NAMALWA (cell line): Measurements from ENCODE around the gene TMEM143.
"Not testable (repeated sequence)": the region's sequence is repeated elsewhere in the genome, so short reads cannot be mapped to it uniquely, and the experiment has no call there.

Experiments used
- DNase-seq: peaks from one replicate; pipeline ENCODE4 v3.0.0-alpha.2; 2015; ENCODE audit warnings: low spot score

TMEM143 gene

DNA sequence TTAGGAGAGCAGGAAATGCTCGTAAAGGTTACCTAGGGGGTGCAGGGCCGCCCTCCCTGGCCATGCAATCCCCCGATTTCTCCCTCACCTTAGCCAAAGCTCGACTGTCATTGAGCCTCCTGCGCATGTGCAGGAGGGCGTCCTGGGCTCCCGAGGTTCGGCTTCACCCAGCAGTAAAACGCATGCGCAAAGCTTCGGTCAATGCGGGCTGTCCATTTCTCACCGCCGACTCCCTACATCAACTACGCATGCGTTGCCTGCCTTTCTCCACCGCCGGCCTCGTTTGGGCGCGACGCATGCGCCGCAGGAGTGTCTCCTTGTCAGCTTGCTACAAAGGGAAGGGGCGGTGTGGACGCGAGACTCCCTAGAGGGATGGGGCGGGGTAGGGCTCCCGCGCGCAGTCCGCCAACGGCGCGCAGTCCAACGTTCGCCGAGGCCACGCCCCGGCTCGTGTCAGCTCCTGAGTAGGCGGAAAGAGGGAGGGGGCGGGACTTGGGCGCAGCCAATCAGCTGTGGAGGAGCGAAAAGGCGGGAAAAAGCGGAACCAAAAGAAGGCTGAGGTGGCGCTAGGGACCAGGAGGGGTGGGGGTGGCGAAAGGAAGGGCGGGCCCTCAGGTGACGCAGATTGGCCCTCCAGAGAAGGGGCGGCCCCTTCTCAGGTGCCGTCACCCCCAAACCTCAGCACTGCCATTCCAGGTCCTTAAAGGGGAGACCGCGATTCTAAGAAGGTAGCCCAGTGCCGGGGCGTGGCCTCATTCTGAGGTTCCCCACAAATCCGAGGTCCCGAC lies at the start of gene TMEM143, which contains the start of gene SYNGR4:
TMEM143 (minus strand) TSS at position 131 of the 788 bp plus-strand sequence; CDS start at position 111, 20 bp downstream.
SYNGR4 (plus strand) TSS at position 558 of the 788 bp plus-strand sequence. CDS start 1,476 bp downstream, outside the sequence.
- DNase-seq = peak; percentile 100

DNA sequence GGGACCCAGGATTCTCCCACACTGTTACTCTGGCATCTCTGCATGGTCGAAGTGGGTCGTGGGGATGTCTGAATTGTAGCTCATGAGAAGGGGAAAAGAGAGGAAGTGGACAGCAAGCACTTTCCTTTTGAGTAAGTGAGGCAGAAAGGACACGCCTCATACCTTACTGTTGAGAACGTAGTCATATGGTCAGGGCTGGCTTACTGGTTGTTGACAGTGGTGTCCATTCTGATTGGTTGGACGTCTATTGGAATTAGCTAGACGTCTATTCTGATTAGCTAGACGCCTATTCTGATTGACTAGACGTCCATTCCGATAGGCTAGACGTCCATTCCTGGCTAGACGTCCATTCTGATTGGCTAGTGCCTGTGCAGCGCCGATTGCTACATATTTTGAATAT lies 42.1 kb upstream of the TMEM143 start:
- no peak for DNase-seq

DNA sequence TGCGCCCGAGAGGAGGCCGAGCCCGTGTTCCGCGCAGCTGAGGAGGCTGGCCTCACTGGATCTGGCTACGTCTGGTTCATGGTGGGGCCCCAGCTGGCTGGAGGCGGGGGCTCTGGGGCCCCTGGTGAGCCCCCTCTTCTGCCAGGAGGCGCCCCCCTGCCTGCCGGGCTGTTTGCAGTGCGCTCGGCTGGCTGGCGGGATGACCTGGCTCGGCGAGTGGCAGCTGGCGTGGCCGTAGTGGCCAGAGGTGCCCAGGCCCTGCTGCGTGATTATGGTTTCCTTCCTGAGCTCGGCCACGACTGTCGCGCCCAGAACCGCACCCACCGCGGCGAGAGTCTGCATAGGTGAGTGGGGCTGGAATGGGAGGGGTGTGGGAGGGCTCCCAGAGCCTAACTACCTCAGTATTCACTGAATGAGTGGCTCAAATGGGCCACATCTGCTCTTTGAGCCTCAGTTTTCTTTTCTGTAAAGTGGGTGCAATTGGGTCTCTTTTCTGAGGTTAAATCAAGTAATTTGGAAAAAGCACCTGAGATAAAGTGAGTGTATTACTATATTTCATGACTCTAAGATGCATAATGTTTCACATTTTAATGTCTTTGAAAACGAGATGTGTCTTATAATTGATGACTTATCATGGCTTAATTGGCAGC lies 41.4 kb upstream of the TMEM143 start:
- DNase-seq = no peak

DNA sequence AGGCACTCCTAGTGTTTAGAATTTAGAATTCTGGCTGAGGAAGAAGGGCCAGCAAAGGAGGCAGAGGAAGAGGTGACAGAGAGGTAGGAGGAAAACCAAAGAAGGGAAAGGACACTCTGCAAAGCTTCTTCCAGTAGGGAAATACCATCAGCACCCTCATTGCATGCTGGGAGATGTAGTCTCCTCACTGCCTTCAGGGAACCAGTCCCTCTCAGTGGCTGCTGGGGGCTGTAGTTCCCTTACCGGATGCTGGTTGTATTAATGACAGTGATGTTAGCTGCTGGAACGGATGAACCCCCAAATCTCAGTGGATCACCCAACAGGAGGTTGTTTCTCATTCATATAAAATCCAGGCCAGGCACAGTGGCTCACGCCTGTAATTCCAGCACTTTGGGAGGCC lies 39.9 kb upstream of the TMEM143 start:
- peak; percentile 83 for DNase-seq

DNA sequence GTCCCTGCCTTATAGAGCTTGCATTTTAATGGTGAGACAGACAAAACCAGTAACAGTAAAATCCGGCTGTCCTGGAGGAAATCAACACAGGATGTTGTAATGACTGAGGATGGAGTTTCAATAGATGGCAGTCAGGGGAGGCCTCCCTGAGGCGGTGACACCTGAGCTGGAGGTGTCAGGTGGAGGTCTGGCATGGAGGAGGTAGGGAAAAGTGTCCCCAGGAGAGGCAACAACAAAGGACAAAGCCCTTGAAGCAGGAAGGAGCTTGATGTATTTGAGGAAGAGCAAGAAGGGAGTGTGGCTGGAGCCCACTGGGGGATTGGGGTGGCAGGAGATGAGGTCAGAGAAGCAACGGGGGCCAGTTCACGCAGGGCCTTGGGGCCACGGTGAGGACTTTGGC lies 37.5 kb upstream of the TMEM143 start:
- no peak for DNase-seq

DNA sequence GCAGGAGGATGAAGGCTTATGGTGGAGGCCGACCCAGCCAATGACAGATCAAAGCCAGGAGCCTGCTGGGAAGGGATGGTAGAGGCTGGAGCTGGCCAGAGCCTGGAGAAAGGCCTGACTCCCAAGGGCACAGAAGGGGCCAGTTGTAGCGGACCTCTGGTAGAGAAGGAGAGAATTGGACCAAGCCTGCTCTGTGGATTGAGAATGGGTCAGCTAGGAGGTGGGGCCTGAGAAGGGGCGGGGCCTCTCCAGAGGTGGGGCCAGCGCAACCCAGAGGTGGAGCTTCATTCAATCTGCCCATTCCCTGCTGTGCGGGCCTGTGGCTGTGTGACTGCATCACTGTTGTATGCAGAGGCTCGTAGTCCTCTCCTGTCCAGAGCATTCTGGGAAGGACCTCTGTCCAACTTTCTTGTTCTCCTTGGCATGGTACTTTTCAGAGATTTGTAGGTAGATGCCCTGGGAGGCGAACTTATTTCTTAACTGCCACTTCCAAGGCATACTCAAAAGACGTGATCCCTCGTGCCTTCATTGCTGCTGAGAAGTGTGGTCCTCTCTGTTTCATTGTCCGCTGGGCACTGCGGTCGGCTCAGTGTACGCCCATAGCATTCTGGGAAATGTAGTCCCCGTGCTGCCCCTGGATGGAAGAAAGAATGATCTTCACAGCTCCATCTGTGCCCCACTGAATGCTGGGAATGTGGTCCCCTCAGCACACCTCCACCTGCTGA lies 36.4 kb upstream of the TMEM143 start:
- DNase-seq = no peak

DNA sequence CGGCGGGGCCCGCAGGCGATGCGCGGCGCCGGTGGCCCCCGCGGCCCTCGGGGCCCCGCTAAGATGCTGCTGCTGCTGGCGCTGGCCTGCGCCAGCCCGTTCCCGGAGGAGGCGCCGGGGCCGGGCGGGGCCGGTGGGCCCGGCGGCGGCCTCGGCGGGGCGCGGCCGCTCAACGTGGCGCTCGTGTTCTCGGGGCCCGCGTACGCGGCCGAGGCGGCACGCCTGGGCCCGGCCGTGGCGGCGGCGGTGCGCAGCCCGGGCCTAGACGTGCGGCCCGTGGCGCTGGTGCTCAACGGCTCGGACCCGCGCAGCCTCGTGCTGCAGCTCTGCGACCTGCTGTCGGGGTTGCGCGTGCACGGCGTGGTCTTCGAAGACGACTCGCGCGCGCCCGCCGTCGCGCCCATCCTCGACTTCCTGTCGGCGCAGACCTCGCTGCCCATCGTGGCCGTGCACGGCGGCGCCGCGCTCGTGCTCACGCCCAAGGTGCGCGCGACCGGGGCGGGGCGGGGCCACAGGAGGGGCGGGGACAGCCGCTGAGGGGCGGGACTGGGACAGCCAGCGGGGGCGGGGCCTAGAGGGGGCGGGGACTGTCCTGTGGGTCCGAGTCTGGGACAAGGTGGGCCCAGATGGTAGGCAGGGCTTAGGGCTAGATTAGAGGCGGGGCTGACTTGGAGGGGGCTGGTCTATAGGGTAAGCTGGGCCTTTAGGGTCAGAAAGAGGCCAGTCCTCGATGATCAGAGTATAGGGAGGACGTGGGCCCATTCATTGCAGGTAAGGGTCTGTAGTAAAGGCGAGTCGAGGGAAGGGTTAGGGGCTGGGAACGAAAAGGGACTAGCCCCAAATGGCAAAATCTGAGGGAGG lies 34.9 kb upstream of the TMEM143 start:
- peak; percentile 83 for DNase-seq

DNA sequence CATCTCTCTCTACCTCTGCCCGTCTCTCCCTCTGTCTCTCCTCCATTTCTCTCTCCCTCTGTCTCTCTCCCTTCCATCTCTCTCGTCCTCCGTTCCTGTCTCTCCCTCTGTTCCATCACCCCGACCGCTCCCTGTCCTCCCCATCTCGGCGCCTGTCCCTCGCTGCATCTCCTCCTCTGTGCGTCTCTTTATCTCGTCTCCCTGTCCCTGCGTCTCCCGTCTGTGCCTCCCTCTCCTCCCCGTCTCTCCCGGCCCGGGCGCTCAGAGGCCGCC lies 34.3 kb upstream of the TMEM143 start:
- DNase-seq = no peak

DNA sequence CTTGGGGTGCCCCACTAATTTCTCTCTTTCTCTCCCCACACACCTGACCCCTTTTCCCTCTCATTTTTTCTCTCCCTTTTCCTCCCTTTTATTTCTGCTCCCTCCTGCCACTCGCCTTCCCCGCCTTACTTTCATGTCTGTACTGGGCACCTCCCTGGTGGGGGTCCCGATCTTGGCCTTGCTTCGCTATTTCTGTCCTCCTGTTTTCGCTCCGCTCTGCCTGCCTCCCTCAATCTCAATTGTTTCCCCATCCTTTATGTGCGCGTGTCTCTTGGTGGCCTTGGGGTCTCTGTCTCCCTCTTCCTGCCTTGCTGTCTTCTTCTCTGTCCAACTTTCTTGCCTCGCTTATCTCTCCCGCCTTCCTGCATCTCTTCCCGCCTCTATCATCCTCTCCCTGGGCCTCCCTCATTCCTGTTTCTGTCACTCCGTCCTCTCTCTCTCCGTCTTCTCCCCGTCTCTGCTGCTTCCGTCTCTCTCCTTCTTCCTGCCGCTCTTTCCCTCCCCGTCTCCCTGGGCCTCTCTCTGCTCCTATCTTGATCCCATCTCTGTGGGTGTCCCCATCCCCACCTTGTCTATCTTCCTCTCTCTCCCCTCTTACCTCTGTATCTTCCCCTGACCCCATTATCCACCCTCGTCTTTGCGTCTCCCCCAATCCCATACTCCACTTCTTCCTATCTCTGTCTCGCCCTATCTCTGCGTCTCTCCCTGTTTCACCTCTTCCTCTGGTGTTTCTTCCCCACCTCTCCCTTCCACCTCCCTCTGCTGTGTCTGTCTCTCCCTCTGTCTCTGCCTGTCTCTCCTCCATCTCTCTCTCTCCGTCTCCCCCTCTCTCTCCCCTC lies 33.7 kb upstream of the TMEM143 start:
- no peak for DNase-seq

DNA sequence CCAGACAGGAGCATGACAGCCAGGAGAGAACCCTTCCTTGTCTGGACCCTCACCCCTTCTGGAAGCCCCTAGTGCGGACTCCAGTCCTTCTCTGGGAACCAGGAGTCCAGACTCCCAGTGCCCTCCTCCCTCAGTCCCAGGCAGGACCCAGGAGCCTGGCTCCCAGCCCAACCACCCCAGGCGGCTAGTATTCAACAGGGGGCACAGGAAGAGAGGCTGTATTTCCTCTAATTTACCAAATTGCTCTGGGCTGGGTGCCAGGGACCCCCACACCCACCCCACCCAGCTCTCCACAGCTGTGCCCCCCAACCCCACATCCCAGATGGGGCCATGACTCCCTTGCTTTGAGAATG lies 33.1 kb upstream of the TMEM143 start:
- DNase-seq = no peak

DNA sequence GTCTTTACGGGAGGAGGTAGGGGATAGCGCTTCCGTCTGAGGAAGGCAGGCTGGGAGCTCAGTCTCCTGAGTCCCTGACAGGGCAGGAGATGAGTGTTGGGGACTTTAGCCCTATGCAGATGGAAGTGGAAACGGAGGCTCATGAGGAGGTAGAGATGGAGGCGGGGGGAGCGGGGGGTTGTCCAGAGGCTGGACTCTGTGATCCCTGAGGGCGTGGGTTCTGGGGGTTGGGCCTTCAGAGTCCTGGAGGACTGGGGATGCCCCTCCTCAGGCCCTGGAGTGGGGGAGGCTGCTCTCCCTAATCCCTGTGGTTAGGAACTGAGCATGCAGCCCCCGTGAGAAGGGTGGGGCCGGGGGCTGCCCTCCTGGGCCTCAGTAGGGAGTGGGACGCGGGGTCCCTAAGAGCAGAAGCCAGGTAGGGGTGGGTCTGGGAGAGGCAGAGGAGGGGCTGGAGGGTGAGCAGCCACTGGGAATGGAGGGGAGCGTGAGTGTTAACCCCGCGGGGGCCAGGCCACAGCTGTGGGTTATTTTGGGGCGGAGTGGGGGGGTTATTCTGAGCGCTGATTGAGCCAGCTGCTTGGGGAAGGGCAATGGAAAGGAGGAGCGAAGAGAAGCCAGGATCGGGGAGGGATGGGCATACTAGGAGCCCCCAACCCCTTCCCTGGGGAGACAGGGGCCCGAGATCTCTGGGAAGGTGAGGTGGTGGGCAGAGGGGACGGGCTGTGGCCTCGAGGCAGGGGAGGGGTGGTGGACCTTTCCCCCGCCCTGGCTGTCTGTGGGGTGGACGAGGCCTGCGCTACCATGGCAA lies 32.5 kb upstream of the TMEM143 start:
- no peak for DNase-seq

DNA sequence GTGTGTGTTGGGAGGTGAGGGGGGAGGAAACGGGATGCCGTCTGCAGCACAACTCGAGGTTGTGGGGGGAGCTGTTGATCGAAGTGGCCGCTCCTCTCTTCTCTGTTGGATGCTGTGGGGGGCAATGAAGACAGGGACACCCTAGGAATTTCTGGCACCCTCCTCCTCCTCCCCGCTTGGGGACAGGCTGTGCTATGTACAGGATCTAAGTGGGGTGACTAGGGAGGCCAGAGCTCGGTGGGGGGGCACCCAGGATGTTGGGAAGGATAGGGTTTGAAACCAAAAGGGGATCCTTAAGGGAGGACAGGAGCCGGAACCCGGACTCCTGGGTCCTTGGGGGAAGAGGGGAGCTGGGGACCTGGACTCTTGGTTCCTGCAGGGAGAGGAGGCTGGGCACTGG lies 31.8 kb upstream of the TMEM143 start:
- no peak for DNase-seq

DNA sequence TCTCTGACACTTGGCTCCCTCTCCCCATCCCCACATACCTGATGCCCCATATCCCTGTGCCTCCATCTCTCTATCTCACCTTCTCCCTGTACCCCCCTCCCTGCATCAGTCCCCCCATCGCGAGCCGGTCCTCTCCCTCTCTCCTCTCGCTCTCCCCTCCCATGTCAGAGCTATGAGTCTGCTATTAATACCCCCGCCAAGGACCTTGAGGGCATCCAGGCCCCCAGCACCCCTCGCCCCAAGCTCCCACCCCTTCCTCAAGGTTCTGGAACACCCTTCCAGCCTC lies 31.4 kb upstream of the TMEM143 start:
- no peak for DNase-seq

DNA sequence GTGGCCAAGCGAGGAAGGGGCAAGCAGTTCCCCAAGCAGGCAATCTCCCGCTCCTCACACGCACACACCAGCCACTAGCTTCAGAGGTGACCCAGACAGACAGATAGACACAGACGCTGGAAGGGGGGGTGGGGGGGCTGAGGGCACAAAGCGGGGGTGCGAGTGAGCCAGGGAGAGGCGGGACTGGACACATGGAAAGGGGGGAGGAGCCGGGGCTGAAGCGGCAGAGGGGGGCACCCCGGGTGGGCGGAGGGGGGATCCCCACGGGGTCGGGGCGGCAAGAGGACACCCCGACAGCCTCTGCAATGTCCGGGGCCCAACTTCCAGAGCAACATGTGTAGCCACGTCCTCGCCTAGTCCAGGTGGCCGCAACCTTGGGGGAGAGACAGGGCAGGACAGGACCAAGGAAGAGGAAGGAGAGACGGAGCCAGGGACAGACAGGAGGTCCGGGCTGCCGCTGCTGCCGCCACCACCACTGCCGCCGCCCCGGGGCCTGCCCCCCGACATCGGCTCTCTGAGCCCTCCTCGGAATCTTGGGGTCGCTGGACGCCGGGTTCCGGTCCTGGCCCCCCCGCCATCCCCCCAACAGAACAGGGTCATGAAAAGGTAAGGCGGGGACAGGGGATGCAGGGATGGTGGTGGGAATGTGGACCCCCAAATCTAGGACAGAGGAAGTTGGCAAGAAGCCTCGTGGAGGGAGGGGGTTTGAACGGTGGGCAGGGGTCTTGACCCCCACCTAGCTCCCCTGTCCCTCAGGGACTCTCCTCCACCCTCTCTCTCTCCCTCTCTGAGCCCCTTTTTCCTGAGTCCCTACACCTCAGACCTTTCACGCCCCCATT lies 30.8 kb upstream of the TMEM143 start:
- no peak for DNase-seq

DNA sequence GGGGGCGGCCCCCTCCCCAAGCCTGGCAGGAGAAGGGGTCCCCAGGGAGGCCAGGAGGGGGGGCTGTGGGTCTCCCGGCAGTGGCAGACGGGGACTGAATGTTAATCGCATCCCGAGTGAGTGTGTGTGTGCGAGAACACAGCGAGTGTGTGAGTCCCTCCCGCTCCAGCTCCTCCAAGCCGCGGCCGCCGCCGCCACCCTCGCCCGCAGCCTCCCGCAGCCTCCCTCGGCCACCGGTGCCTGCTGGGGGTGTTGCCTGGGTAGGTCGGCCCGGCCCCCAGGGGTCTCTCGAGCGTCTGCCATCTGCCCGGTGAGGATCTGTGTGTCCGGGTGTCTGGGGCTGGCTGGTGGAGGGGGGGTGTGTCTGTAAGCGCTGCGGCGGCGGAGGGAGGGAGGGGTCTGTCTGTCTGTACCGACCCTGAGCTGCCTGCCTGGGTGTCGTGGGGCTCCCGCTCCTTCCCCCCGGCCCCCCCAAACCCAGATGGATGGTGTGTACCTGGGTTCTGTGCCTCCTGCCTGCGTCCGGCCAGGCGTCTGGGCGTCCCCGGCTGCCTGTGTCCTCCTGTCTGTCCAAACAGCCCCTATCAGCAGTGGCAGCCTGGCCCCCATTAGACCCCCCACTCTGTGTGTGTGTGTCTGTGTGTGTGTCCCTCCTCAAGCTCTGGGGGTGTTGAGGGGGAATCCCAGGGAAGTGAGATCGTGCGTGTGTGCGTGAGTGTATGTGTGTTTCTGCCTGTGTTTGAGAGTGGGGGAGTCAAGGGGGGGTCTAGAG lies 30.0 kb upstream of the TMEM143 start, which contains the start of gene GRIN2D:
GRIN2D (plus strand) TSS at position 110 of the 772 bp plus-strand sequence. CDS start 4,725 bp downstream, outside the sequence.
- no peak for DNase-seq

DNA sequence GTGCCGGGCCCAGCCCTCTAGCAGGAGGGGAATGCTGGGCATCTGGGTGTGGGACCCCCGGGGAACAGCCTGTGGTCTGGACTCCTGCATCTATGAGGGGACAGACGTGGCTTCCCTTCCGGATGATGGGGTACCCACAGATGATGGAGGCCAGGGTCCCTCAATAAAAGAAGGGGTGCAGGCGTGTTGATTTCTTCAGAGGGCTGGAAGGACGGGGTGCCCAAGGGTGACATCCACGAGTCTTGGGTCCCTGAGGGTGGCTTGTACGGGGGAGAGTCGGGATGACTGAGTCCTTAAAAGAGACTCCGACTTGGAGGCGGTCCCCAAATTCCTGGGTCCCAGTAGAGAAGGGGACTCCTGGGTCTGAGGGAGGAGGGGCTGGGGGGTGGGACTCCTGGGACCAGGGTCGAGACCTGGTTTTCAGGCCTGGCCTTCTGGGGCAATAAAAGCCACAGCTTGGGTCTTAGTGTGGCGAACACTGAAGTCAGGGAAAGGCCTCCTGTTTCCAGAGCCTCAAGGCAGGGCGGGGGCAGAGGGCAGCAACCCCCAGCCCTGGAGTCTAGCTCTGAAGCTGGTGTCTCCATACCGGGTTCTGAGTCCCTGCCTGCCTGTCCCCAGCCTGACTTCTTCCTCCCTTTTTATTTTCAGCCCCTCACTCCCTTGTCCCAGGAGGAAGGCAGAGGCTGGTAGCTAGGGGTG lies 29.3 kb upstream of the TMEM143 start:
- no peak for DNase-seq

DNA sequence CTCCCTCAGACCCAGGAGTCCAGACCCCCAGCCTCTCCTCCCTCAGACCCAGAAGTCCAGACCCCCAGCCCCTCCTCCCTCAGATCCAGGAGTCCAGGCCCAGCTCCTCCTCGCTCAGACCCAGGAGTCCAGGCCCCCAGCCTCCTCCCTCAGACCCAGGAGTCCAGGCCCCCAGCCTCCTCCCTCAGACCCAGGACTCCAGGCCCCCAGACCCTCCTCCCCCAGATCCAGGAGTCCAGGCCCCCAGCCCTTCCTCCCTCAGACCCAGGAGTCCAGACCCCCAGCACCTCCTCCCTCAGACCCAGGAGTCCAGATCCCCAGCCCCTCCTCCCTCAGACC lies 28.2 kb upstream of the TMEM143 start:
- DNase-seq = not testable (repeated sequence)
